Pancreas (tissue), 10 donors: ENCODE results near the gene HIBCH. TPM values are rescaled to one million over a fixed set of nuclear protein-coding genes. Genes with fewer than 3 reads are reported as not detected.

Experiments used
- ATAC-seq, 4 donors: fragments of 200-7000 bp; cut with Tn5 transposase; one replicate each; pipeline versions ENCODE4 v1.8.0 to v1.9.1; 2020; ENCODE audit warnings: mild to moderate bottlenecking in 4 of 4, moderate library complexity in 4 of 4
- DNase-seq, 6 donors: peaks; one replicate each; pipeline ENCODE4 v3.0.0-alpha.2; 2020
- FAIRE-seq: peaks from 2 replicates; lab custom pipeline; 2012; peaks lifted over from hg19 to GRCh38; lab: Jason Lieb, UNC
- H3K27ac ChIP-seq, 4 donors: fragments of 200-600 bp; sonication (generic); 1 replicate in 3 of 4; 2 replicates in 1 of 4; pipeline versions ENCODE4 v1.5.0 to v1.8.0; 2020
- H3K27me3 ChIP-seq, 4 donors: fragments of 200-600 bp; one replicate each; pipeline ENCODE4 v1.8.0; 2021
- H3K36me3 ChIP-seq, 3 donors: fragments of 200-600 bp; sonication (generic) in 1 of 3; one replicate each; pipeline versions ENCODE4 v1.5.0 to v1.8.0; 2020 to 2021
- H3K4me1 ChIP-seq, 3 donors: fragments of 200-600 bp; one replicate each; pipeline ENCODE4 v1.8.0; 2021
- H3K4me3 ChIP-seq, 4 donors: fragments of 200-600 bp; sonication (generic) in 2 of 4; one replicate each; pipeline versions ENCODE4 v1.5.0 to v1.8.0; 2020 to 2021
- H3K9me3 ChIP-seq, 4 donors: fragments of 200-600 bp; one replicate each; pipeline ENCODE4 v1.8.0; 2021
- CTCF ChIP-seq, 4 donors: fragments of 200-600 bp; sonication (generic) in 3 of 4; IDR thresholded peaks; one replicate each; pipeline versions ENCODE4 v1.5.0 to v1.8.0; 2021; ENCODE audit warnings: antibody characterized with exemption in 4 of 4
- WGBS, 2 donors: extraction: QIAGEN DNeasy Blood & Tissue Kit; methylation state at CpG; one replicate each; pipeline ENCODE4 v1.1.7; 2013; 5-methylcytosine and 5-hydroxymethylcytosine counted together
- intact Hi-C, 3 donors: fragments of 100-400 bp; cut with DNase I; formaldehyde crosslinking; loops; one replicate each; pipeline versions ENCODE4 v1.11.1 to v1.14.2; 2022
- polyA plus RNA-seq, 2 donors: library from polyadenylated mRNA; stranded (reverse); fragments of 200-250 nt; gene quantifications; one replicate each; pipeline ENCODE4 v1.2.3, GENCODE V29; 2013
- total RNA-seq, 6 donors: library from RNA; stranded (reverse); fragmentation: NEBNext Ultra II Directional in 4 of 6; extraction: Animal tissue kit (Norgen Biotek cat#: 25700) in 4 of 6; gene quantifications; one replicate each; pipeline versions ENCODE4 v1.2.1 to v1.2.4, GENCODE V29; 2021 to 2023
- donor health status: healthy with polysubstance abuse.
- donor health status: DM: no; HTN: no; CAD: no; lungs with moderate emphysema.
- donor health status: DM: no; HTN: no; CAD: no.
- donor health status: control.
- donor health status: control.
- donor health status: Bipolar disorder and iron deficiency.
- donor health status: DM: yes; HTN: yes; CAD: no.
- donor health status: DM: no; HTN: no; CAD: no.
- donor health status: DM: no; HTN: no; CAD: no.
- donor health status: DM: yes; HTN: yes; CAD: no.

The HIBCH gene
- total and polyA plus RNA-seq, 8 donors = 7.6 to 29.3 (median 21.1) TPM

- FAIRE-seq (no peak), DNase-seq (no peak), ATAC-seq (no peak)
- 89 to 98% methylated on average over 7 of the region's 7 CpGs for WGBS, 2 donors
- no peak for TF ChIP-seq CTCF (IDR thresholded peaks at IDR 0.05)
- Histone ChIP-seq H3K9me3 (no peaks in the 10 kb centered on the region), H3K4me1 (no peaks in the 10 kb centered on the region), H3K27ac (no peak overlapping the region), H3K27me3 (no peaks in the 10 kb centered on the region), H3K36me3 (peaks cover 0 to 6% (median 0%) of the 10 kb centered on the region in 3 donors), H3K4me3 (no peak overlapping the region)
- intact Hi-C loops = no loop called here
Observed at GRCh38 chr2:190217616-190218015, 102.0 kb downstream of the HIBCH start.

GRCh38 chr2:190216829-190217228, 102.8 kb downstream of the HIBCH start:
- Histone ChIP-seq H3K36me3 (peaks cover 0 to 6% (median 0%) of the 10 kb centered on the region in 3 donors), H3K4me1 (no peaks in the 10 kb centered on the region), H3K4me3 (no peak overlapping the region), H3K9me3 (no peaks in the 10 kb centered on the region), H3K27me3 (no peaks in the 10 kb centered on the region), H3K27ac (no peak overlapping the region)
- ATAC-seq = peak in 1 of 4 donors; percentile 30
- intact Hi-C loops = no loop called here
- 57 to 89% methylated on average over 3 of the region's 3 CpGs for WGBS, 2 donors
- DNase-seq = peak in 4 of 6 donors; percentile 34 to 84 (median 68)
- TF ChIP-seq CTCF (IDR thresholded peaks at IDR 0.05) = no peak
- no peak for FAIRE-seq

GRCh38 chr2:190215620-190216019, 104.0 kb downstream of the HIBCH start:
- ATAC-seq = no peak
- WGBS, 2 donors = 48 to 63% methylated on average over 3 of the region's 3 CpGs
- Histone ChIP-seq H3K27ac (no peak overlapping the region), H3K4me3 (no peak overlapping the region), H3K27me3 (no peaks in the 10 kb centered on the region), H3K4me1 (no peaks in the 10 kb centered on the region), H3K36me3 (peaks cover 0 to 6% (median 0%) of the 10 kb centered on the region in 3 donors), H3K9me3 (no peaks in the 10 kb centered on the region)
- no peak for DNase-seq
- intact Hi-C loops = no loop called here
- no peak for FAIRE-seq
- TF ChIP-seq CTCF (IDR thresholded peaks at IDR 0.05) = no peak

- Histone ChIP-seq H3K9me3 (no peaks in the 10 kb centered on the region), H3K27ac (no peak overlapping the region), H3K36me3 (peaks cover 0 to under 1% (median 0%) of the 10 kb centered on the region in 3 donors), H3K4me1 (no peaks in the 10 kb centered on the region), H3K4me3 (no peak overlapping the region), H3K27me3 (no peaks in the 10 kb centered on the region)
- no peak for TF ChIP-seq CTCF (IDR thresholded peaks at IDR 0.05)
- WGBS, 2 donors = 77% methylated on average over 7 of the region's 7 CpGs
- peak in 2 of 4 donors; percentile 25 to 47 for ATAC-seq
- no peak for FAIRE-seq
- intact Hi-C loops = no loop called here
- DNase-seq = no peak
Observed at GRCh38 chr2:190214426-190215194, 105.0 kb downstream of the HIBCH start.
